K562 (cell line): ENCODE data around the gene ZNF407.

Experiments used
- ATF6 ChIP-seq: sonication (generic); formaldehyde crosslinking; IDR thresholded peaks from 2 replicates; pipeline ENCODE4 v1.4.0; 2020; ENCODE audit warnings: mild to moderate bottlenecking, missing genetic modification reagents
- BRCA1 ChIP-seq, 2 experiments: fragments of 450-650 bp in 1 of 2; sonication (generic) in 1 of 2; formaldehyde crosslinking in 1 of 2; IDR thresholded peaks; 2 replicates each; pipeline versions ENCODE4 v1.5.0 to v1.6.1; 2017 to 2020; ENCODE audit warnings: mild to moderate bottlenecking in 1 of 2, missing genetic modification reagents in 1 of 2
- CCNT2 ChIP-seq: IDR thresholded peaks from 2 replicates; pipeline ENCODE4 v1.6.1; 2011; ENCODE audit warnings: borderline replicate concordance, low read depth, mild to moderate bottlenecking, moderate library complexity, mixed read lengths, low read length; ENCODE audit not compliant: insufficient read length; ENCODE audit errors: extremely low read depth
- CEBPG ChIP-seq, 3 experiments: fragments of 200-800 bp in 1 of 3; sonication (Bioruptor generic) in 1 of 3; sonication (generic) in 1 of 3; formaldehyde crosslinking in 1 of 3; IDR thresholded peaks in 2 of 3; conservative IDR thresholded peaks in 1 of 3; 2 replicates each; pipeline versions ENCODE4 v1.6.1 to v1.8.0; 2016 to 2022; ENCODE audit warnings: missing compliant biosample characterization in 2 of 3, missing genetic modification characterization in 2 of 3, mild to moderate bottlenecking in 1 of 3, missing genetic modification reagents in 1 of 3
- FOXJ3 ChIP-seq: sonication (generic); formaldehyde crosslinking; IDR thresholded peaks from 2 replicates; pipeline ENCODE4 v1.4.0; 2020; ENCODE audit warnings: mild to moderate bottlenecking, missing genetic modification reagents
- MAZ ChIP-seq, 2 experiments: fragments of 450-650 bp in 1 of 2; sonication (generic) in 1 of 2; formaldehyde crosslinking; IDR thresholded peaks in 1 of 2; conservative IDR thresholded peaks in 1 of 2; 2 replicates each; pipeline versions ENCODE4 v1.4.0 to v1.5.0; 2020; ENCODE audit warnings: mild to moderate bottlenecking in 1 of 2, missing genetic modification reagents in 1 of 2
- POLR2AphosphoS5 ChIP-seq: IDR thresholded peaks from 2 replicates; pipeline ENCODE4 v1.6.1; 2011; ENCODE audit warnings: mild to moderate bottlenecking, low read depth, low read length, moderate library complexity; ENCODE audit not compliant: control insufficient read depth, insufficient read depth
- PRDM10 ChIP-seq: fragments of 450-650 bp; IDR thresholded peaks from 2 replicates; pipeline ENCODE4 v1.6.1; 2018; ENCODE audit not compliant: partially characterized antibody
- RBM22 ChIP-seq: fragments of 200-400 bp; formaldehyde crosslinking; IDR thresholded peaks from 2 replicates; pipeline ENCODE4 v1.6.1; 2018; ENCODE audit warnings: low read length, low read depth; ENCODE audit not compliant: poor library complexity, severe bottlenecking
- TCFL5 ChIP-seq: fragments of 250-450 bp; sonication (Bioruptor Pico); conservative IDR thresholded peaks from 2 replicates; pipeline ENCODE4 v1.6.1; 2021; ENCODE audit warnings: mild to moderate bottlenecking, moderate library complexity, matching md5 sums
- ZBED1 ChIP-seq: IDR thresholded peaks from 2 replicates; pipeline ENCODE4 v1.6.1; 2014
- ZNF384 ChIP-seq: IDR thresholded peaks from 2 replicates; pipeline ENCODE4 v1.6.1; 2012; ENCODE audit warnings: low read depth, low read length, improper control_type of control experiment
- ZNF764 ChIP-seq: fragments of 250-450 bp; sonication (Bioruptor Pico); IDR thresholded peaks from 2 replicates; pipeline ENCODE4 v1.4.0; 2020; ENCODE audit warnings: low read depth, mild to moderate bottlenecking, moderate library complexity
- TF ChIP-seq, protein P1 (sequence below), 3 experiments: IDR thresholded peaks in 2 of 3; conservative IDR thresholded peaks in 1 of 3; 2 replicates each; pipeline ENCODE4 v1.5.1; 2011 to 2012; ENCODE audit warnings: low read length in 3 of 3, mild to moderate bottlenecking in 3 of 3, control low read depth in 2 of 3, improper control_type of control experiment in 1 of 3, inconsistent platforms in 1 of 3, low read depth in 1 of 3, mixed read lengths in 1 of 3, moderate library complexity in 1 of 3; ENCODE audit not compliant: insufficient read depth in 2 of 3

GRCh38 chr18:74899554-74899953 is 301.9 kb downstream of the ZNF407 start:
- TF ChIP-seq POLR2AphosphoS5 (no peak), ZNF384 (no peak), CCNT2 (no peak), CEBPG (CRISPR knock-in tag; IDR thresholded peaks at IDR 0.05) (no peak), CEBPG (tag; conservative IDR thresholded peaks at IDR 0.05 in 1 of 2, IDR thresholded peaks at IDR 0.05 in 1 of 2) (no peak), MAZ (CRISPR knock-in tag; conservative IDR thresholded peaks at IDR 0.05 in 1 of 2, IDR thresholded peaks at IDR 0.05 in 1 of 2) (no peak), ZNF764 (CRISPR knock-in tag) (no peak), BRCA1 (IDR thresholded peaks at IDR 0.05) (no peak), BRCA1 (CRISPR knock-in tag; IDR thresholded peaks at IDR 0.05) (no peak), RBM22 (no peak), ATF6 (CRISPR knock-in tag) (no peak), ZBED1 (no peak), TCFL5 (no peak), PRDM10 (no peak), FOXJ3 (CRISPR knock-in tag) (no peak)
- TF ChIP-seq, protein P1, sequence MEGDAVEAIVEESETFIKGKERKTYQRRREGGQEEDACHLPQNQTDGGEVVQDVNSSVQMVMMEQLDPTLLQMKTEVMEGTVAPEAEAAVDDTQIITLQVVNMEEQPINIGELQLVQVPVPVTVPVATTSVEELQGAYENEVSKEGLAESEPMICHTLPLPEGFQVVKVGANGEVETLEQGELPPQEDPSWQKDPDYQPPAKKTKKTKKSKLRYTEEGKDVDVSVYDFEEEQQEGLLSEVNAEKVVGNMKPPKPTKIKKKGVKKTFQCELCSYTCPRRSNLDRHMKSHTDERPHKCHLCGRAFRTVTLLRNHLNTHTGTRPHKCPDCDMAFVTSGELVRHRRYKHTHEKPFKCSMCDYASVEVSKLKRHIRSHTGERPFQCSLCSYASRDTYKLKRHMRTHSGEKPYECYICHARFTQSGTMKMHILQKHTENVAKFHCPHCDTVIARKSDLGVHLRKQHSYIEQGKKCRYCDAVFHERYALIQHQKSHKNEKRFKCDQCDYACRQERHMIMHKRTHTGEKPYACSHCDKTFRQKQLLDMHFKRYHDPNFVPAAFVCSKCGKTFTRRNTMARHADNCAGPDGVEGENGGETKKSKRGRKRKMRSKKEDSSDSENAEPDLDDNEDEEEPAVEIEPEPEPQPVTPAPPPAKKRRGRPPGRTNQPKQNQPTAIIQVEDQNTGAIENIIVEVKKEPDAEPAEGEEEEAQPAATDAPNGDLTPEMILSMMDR (IDR thresholded peaks at IDR 0.05 in 2 of 3, conservative IDR thresholded peaks at IDR 0.05 in 1 of 3; ENCODE audit: insufficient read depth in 2 of 3, low read depth in 1 of 3, low read length in 3 of 3), result no peak
